Measurements from ENCODE around the gene ZG16. TPM values are rescaled to one million over a fixed set of nuclear protein-coding genes. Genes with fewer than 3 reads are reported as not detected.

ZG16 gene
- polyA plus RNA-seq, 3 donors, result 0.03 to 0.05 TPM; not detected in 1

DNA sequence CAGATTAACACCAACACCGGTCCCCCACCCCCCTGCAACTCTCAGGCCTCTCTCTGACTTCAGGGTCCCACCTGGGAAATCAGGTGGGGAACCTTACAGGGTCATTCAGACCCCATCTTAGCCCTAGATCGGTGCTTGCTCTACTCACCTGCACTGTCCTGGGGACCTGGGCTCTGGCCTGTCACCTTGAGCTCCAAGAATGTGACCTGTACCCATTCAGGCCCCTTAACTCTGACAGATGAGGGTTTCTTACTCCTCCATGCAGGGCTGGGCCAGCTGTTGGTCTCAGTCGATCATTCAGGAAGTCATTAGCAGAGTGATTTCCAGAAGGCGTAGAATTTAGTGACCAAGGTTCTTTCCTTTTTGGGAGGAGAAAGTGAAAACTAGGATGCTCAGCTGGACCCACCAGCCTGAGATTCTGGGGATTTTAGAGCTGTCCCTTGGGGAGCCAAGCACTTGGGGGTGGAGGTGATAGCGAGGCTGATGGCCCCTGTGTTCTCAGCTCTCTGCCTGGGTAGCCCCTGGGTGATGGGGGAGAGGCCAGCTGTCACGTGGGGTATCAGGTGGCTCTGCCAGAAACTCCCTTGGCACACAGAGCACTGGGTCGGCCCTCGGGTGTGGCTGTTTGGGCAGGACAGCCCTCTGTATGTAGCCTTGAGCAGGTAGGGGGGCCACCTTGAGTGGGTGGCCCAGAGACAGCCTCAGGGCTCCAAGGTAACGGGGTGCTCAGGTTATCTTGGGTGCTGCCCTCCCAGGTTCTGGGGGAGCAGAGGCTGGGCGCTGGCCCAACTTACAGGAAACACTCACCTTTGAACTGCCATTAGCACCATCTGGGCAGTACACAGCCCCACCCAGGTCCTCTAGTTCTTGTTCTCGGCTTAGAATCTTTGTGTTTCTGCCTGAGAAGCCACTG lies 42.9 kb downstream of the ZG16 start:
- DNase-seq, result no peak

DNA sequence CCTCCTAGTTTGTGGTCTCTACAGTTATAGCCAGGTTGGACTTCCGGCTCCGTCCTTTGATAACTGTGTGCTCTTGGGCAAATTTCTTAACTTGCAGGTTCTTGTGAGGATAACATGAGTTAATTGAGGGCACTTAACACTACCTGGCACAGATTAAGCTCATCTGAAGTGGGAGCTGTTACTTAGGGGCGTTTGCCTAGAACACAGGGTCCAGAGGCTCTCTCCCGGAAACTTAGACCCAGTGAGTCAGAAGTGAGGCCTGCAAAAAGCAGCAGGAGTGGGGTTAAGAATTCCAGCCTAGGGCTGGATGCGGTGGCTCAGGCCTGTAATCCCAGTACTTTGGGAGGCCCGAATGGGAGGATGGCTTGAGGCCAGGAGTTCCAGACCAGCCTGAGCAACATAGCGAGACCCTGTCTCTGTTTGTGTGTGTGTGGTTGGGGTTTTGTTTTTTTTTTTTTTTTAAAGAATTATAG lies 43.6 kb downstream of the ZG16 start:
- no peak for DNase-seq

DNA sequence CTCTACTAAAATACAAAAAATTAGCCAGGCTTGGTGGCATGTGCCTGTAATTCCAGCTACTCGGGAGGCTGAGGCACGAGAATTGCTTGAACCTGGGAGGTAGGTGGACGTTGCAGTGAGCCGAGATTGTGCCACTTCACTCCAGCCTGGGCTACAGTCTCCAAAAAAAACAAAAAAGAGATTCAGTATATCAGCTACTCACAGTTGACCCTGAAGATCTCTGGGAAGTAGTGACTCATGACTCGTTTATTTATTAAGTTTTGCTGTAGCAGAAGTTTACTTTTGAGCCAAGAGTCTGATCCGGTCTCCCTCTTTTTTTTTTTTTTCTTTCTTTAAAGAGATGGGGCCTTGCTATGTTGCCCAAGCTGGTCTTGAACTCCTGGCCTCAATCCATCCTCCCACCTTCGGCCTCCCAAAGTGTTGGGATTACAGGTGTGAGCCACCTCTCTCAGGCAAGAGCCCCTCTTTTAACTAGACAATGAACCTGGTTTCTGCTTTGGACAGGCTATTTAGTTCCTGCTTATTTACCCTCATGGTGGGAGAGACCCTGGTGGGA lies 46.6 kb downstream of the ZG16 start:
- no peak for DNase-seq

DNA sequence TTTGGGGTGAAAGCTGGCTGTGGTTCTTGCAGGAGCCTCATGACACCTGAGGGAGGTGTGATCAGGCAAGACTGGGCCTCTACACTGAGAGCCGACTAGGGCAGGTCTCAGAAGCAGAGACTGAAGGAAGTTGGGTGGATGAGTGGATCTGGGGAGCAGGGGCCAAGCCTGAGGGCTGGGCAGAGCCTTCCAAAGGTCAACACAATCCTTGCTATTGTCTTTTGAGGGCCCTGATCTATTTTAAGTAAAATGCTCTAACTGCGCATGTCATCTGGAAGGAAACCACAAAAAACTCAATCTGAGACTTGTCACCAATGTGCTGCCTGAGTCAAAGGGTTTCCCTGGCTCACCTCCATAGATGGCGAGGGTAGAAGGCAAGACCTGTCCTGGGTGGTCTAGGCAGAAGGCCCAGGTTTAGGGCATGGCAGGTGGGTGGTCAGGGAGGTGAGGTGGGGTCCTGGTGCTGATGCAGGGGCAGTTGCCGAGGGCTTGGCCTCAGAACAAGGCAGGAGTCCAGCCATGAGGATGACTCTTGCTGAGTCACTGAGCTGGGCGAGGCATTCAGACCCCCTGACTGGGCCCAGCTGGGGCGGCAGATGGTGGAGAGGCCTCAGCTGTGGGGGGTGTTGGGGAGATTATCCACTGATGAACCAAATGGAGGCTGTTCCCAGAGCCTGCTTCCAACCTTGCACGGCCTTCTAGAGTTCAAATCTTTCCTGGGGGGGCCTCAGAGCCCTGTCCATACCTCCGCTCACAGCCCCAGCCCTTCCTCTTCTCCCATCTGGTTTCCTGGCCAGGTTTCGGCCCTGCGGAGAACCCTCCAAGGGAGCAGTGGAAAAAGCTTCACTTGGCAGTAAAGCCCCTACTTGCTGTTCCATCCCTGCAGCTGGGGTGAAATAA lies 47.3 kb downstream of the ZG16 start:
- DNase-seq, result no peak

DNA sequence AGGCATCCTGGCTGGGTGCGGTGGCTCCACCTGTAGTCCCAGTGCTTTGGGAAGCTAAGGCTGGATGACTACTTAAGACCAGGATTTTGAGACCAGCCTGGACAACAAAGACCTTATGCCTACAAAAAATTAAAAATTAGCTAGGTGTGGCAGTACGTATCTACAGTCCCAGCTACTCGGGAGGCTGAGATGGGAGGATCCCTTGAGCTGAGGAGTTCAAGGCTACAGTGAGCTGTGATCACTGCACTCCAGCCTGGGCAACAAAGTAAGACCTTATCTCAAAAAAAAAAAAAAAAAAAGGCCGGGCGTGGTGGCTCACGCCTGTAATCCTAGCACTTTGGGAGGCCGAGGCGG lies 48.3 kb downstream of the ZG16 start:
- DNase-seq, result no peak

DNA sequence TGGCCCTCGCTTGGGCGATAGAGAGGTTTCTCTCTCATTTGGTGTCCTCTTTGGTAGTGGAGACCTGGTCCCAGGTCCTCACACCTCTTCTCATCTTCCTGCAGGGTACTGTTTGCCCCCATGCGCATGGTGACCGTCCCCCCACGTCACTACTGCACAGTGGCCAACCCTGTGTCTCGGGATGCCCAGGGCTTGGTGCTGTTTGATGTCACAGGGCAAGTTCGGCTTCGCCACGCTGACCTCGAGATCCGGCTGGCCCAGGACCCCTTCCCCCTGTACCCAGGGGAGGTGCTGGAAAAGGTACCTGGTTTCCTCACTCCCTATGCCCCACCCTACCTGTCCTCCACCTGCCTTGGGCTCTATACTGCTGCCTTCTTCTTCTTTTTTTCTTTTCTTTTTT lies 52.7 kb downstream of the ZG16 start:
- no peak for DNase-seq

DNA sequence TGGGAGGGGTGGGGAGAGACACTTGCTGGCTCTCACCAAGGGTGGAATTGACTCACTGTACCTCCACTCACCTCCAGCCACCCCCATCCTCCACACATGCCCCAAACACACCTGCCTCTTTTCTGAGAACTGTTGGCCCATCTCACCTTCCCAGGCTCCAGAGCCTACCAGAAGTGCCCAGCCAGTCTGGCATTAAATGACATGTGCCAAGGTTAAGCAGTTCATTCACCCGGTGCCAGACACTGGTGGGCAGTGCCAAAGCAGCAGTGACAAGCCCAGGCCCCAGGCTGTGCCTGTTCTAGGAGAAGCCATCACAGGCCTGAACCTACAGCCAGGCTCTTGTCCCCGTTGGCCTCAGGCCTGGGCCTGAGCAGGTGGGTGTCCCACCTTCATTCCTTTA lies 53.4 kb downstream of the ZG16 start:
- no peak for DNase-seq

Other genes starting within 250 kb of the ZG16 start
- 1 to 10 TPM; 2.7 to 2.8 (median 2.8) TPM for gene SPN, start 115.0 kb upstream of the ZG16 start, polyA plus RNA-seq (ENCODE audit: insufficient read length in 3 of 3)
- 100 to 1,000 TPM; 171 to 206 (median 173) TPM for gene QPRT, start 99.1 kb upstream of the ZG16 start, polyA plus RNA-seq (ENCODE audit: insufficient read length in 3 of 3)
- under 1 TPM; 0.12 to 0.34 (median 0.17) TPM for gene C16orf54, start 32.3 kb upstream of the ZG16 start, polyA plus RNA-seq (ENCODE audit: insufficient read length in 3 of 3)
- 10 to 100 TPM; 68.2 to 81.8 (median 77.3) TPM for gene KIF22, start 12.5 kb downstream of the ZG16 start, polyA plus RNA-seq (ENCODE audit: insufficient read length in 3 of 3)
- gene MAZ, start 28.3 kb downstream of the ZG16 start, polyA plus RNA-seq (ENCODE audit: insufficient read length in 3 of 3), result 100 to 1,000 TPM; 330 to 392 (median 348) TPM
- gene PRRT2, start 33.9 kb downstream of the ZG16 start, polyA plus RNA-seq (ENCODE audit: insufficient read length in 3 of 3), result 10 to 100 TPM; 15.4 to 22.5 (median 21.6) TPM
- 10 to 100 TPM; 40.2 to 44.1 (median 43.6) TPM for gene PAGR1, start 37.9 kb downstream of the ZG16 start, polyA plus RNA-seq (ENCODE audit: insufficient read length in 3 of 3)
- gene MVP, start 42.2 kb downstream of the ZG16 start, polyA plus RNA-seq (ENCODE audit: insufficient read length in 3 of 3), result 10 to 100 TPM; 16.1 to 24.7 (median 24.2) TPM
- 100 to 1,000 TPM; 111 to 120 (median 117) TPM for gene CDIPT, start 85.0 kb downstream of the ZG16 start, polyA plus RNA-seq (ENCODE audit: insufficient read length in 3 of 3)
- gene SEZ6L2, start 121.3 kb downstream of the ZG16 start, polyA plus RNA-seq (ENCODE audit: insufficient read length in 3 of 3), result 10 to 100 TPM; 10.1 to 13.6 (median 11.7) TPM
- 1 to 10 TPM in 2 of 3 donors, under 1 TPM in 1; 0.95 to 1.4 (median 1.0) TPM for gene ASPHD1, start 122.2 kb downstream of the ZG16 start, polyA plus RNA-seq (ENCODE audit: insufficient read length in 3 of 3)
- gene KCTD13, start 148.0 kb downstream of the ZG16 start, polyA plus RNA-seq (ENCODE audit: insufficient read length in 3 of 3), result 10 to 100 TPM; 14.8 to 30.9 (median 29.4) TPM
- gene TMEM219, start 183.8 kb downstream of the ZG16 start, polyA plus RNA-seq (ENCODE audit: insufficient read length in 3 of 3), result 100 to 1,000 TPM; 106 to 123 (median 113) TPM
- 10 to 100 TPM; 51.0 to 56.5 (median 53.1) TPM for gene TAOK2, start 195.6 kb downstream of the ZG16 start, polyA plus RNA-seq (ENCODE audit: insufficient read length in 3 of 3)
- 10 to 100 TPM; 19.9 to 22.2 (median 20.7) TPM for gene HIRIP3, start 217.4 kb downstream of the ZG16 start, polyA plus RNA-seq (ENCODE audit: insufficient read length in 3 of 3)
- gene INO80E, start 218.0 kb downstream of the ZG16 start, polyA plus RNA-seq (ENCODE audit: insufficient read length in 3 of 3), result 10 to 100 TPM; 52.3 to 64.9 (median 56.6) TPM
- 1 to 10 TPM; 2.9 to 4.9 (median 4.6) TPM for gene DOC2A, start 232.8 kb downstream of the ZG16 start, polyA plus RNA-seq (ENCODE audit: insufficient read length in 3 of 3)
- gene C16orf92, start 244.9 kb downstream of the ZG16 start, polyA plus RNA-seq (ENCODE audit: insufficient read length in 3 of 3), result not detected